Cardiac muscle cell (in vitro differentiated cells and primary cell): ENCODE measurements around the gene SMARCA1. TPM values are rescaled to one million over a fixed set of nuclear protein-coding genes. Genes with fewer than 3 reads are reported as not detected.

ENCODE experiments used
- DNase-seq, 2 donors: peaks; one replicate each; pipeline versions ENCODE4 v3.0.0 to v3.0.0-alpha.2; 2010 to 2017; ENCODE audit warnings: low read depth in 1 of 2, low spot score in 1 of 2
- H3K27ac ChIP-seq: fragments of 200-600 bp; sonication (generic); 2 replicates; pipeline ENCODE4 v1.5.1; 2016
- H3K27me3 ChIP-seq: fragments of 200-600 bp; sonication (generic); 2 replicates; pipeline ENCODE4 v1.6.0; 2016; ENCODE audit warnings: control low read depth
- H3K36me3 ChIP-seq: fragments of 200-600 bp; sonication (generic); 2 replicates; pipeline ENCODE4 v1.5.1; 2016; ENCODE audit warnings: control low read depth
- H3K4me1 ChIP-seq: fragments of 200-600 bp; sonication (generic); 2 replicates; pipeline ENCODE4 v1.8.1; 2017; ENCODE audit warnings: low read depth, mild to moderate bottlenecking, mixed run types
- H3K4me3 ChIP-seq: fragments of 200-600 bp; sonication (generic); 2 replicates; pipeline ENCODE4 v1.5.1; 2016; ENCODE audit warnings: mild to moderate bottlenecking
- H3K9me3 ChIP-seq: fragments of 200-600 bp; sonication (generic); 2 replicates; pipeline ENCODE4 v1.5.1; 2017; ENCODE audit warnings: low read depth, mild to moderate bottlenecking, control low read depth
- CTCF ChIP-seq: IDR thresholded peaks from 2 replicates; pipeline ENCODE4 v1.5.1; 2012; ENCODE audit warnings: low read depth, mild to moderate bottlenecking, low read length
- polyA plus RNA-seq: library from polyadenylated mRNA; unstranded; fragments of >200 nt; fragmentation: Nextera tagmentation; extraction: Ambion mirVana; gene quantifications from 2 replicates; pipeline ENCODE4 v1.2.1, GENCODE V29; 2016
- total RNA-seq: library from RNA; depleted of rRNA; stranded (reverse); fragments of >200 nt; gene quantifications from 2 replicates; pipeline ENCODE4 v1.2.3, GENCODE V29; 2016

Gene SMARCA1
- total and polyA plus RNA-seq, 2 experiments from 2014 or later: 83.6 to 142 TPM

- Histone ChIP-seq H3K9me3 (no peaks in the 10 kb centered on the region), H3K4me3 (no peak overlapping the region), H3K36me3 (no peaks in the 10 kb centered on the region), H3K4me1 (no peaks in the 10 kb centered on the region), H3K27ac (no peak overlapping the region), H3K27me3 (no peaks in the 10 kb centered on the region)
- no peak for TF ChIP-seq CTCF
- no peak for DNase-seq
These were observed 118.7 kb downstream of the SMARCA1 start for GRCh38 chrX:129404670-129405008.

GRCh38 chrX:129403974-129404669, 119.2 kb downstream of the SMARCA1 start:
- no peaks in the 10 kb centered on the region for H3K4me1 ChIP-seq
- H3K27me3 ChIP-seq: no peaks in the 10 kb centered on the region
- H3K9me3 ChIP-seq: no peaks in the 10 kb centered on the region
- TF ChIP-seq CTCF: no peak
- no peak overlapping the region for H3K27ac ChIP-seq
- DNase-seq: no peak
- H3K4me3 ChIP-seq: no peak overlapping the region
- no peaks in the 10 kb centered on the region for H3K36me3 ChIP-seq

Other genes starting within 250 kb of the SMARCA1 start
- gene OCRL, start 16.8 kb upstream of the SMARCA1 start, total RNA-seq: 8.4 and 15.3 TPM in 2 replicates
- 6.3 and 10.7 TPM in 2 replicates for gene OCRL, start 16.8 kb upstream of the SMARCA1 start, polyA plus RNA-seq
- 0.45 and 0.88 TPM in 2 replicates for gene APLN, start 131.5 kb upstream of the SMARCA1 start, total RNA-seq
- 1.1 TPM in 1 of 2 replicates, not detected in the other for gene APLN, start 131.5 kb upstream of the SMARCA1 start, polyA plus RNA-seq
- gene XPNPEP2, start 215.5 kb upstream of the SMARCA1 start, total RNA-seq: 0.18 TPM in 1 of 2 replicates, not detected in the other
- not detected in 2 replicates for gene XPNPEP2, start 215.5 kb upstream of the SMARCA1 start, polyA plus RNA-seq